ENCODE data around the gene SLC43A3.

SLC43A3 gene

DNA sequence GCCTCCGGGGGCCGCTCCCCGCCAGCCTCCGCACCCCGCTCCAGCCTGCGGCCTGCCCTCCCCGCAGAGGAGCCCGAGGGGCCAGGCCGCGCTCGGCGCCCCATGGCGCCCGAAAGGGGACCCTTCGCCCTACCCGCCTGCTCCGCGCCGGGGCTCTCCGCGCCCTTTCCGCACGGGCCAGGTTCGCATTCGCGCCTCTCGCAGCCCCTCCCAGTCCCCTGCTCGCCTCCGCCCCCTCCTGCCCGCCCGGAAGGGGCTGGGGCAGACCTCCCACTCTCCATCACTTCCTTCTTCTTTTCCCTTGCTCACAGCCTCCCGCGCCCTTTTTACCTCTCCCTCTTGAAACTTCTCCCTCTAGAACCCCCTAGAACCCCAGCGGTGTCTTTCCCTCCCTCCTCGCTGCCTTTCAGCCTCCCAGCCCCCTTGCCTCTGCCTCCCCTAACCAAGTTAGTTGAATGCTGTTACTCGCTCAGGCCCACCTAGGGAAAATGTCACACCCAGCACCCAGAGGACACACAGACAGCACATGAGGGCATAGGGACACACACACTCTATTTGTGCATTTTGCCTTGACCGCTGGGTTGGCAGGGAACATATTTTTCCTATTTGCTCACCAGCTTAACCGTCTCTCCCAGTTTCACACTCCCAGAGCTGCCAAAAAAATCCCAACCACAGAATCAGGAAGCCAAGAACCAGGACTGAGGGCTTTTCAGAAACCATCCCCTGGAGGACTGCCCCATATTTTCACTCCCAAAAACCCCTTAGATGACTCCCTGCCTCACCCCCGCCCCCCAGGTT is at the start of gene SLC43A3:
SLC43A3 (minus strand) TSS at position 193 of the 798 bp plus-strand sequence. CDS start 949 bp downstream, outside the sequence.
- DNase-seq, result peak; percentile 69

DNA sequence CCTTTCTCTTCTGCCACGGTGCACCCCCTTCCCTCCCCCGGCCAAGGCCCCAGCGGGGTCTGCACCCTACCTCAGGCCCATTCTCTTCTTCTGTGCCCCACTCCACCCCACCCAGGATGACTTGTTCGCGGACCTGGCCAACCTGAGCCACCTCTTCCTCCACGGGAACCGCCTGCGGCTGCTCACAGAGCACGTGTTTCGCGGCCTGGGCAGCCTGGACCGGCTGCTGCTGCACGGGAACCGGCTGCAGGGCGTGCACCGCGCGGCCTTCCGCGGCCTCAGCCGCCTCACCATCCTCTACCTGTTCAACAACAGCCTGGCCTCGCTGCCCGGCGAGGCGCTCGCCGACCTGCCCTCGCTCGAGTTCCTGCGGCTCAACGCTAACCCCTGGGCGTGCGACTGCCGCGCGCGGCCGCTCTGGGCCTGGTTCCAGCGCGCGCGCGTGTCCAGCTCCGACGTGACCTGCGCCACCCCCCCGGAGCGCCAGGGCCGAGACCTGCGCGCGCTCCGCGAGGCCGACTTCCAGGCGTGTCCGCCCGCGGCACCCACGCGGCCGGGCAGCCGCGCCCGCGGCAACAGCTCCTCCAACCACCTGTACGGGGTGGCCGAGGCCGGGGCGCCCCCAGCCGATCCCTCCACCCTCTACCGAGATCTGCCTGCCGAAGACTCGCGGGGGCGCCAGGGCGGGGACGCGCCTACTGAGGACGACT is 49.3 kb upstream of the SLC43A3 start:
- DNase-seq, result no peak

DNA sequence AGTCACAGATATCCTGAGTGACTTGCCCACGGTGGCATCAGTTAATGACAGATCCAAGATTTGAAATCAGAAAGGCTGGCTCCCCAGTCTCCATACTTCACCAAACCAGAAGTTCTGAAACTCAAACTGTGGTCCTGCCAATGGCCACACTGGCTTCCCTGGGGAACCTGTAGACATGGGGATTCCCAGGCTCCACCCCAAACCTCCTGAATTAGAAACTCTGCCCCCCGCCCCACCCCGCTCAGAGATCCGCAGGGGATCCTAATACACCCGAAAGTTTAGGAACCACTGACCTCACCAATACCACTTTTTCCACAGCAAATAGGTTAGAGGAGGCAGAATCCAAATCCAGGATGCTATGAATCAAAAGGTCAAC is 48.7 kb upstream of the SLC43A3 start:
- no peak for DNase-seq

DNA sequence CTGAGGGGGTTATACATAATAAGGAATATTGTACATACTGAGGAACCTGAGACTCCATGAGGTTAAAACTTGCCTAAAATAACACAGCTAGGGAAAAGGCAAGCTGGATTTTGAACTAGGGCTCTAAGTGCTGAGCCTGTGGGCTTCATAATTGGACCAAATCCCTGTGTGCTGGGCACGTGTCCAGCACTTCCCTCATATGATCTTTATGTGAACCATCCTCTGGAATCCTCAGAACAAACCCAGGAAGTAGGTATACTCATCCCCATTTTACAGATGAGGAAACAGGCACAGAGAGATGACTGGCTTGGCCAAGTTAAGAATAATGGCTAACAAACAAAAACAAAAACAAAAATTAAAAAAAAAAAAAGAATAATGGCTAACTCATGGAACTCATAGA is 48.3 kb upstream of the SLC43A3 start:
- no peak for DNase-seq

DNA sequence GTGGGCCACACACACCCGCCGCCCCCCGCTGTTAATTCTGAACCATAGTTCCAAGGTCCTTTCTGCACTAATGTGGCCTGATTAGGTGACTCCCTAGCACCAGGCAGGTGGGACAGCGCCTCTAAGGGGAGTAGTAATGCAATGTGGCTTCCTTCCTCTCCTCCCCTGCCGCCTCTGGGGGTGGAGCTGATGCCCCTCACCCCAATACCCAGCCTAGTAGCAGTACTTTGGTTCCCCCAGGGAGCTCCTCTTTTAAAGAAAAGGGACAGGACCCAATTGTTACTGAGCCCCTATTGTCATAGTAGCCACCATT is 47.8 kb upstream of the SLC43A3 start:
- DNase-seq, result no peak

DNA sequence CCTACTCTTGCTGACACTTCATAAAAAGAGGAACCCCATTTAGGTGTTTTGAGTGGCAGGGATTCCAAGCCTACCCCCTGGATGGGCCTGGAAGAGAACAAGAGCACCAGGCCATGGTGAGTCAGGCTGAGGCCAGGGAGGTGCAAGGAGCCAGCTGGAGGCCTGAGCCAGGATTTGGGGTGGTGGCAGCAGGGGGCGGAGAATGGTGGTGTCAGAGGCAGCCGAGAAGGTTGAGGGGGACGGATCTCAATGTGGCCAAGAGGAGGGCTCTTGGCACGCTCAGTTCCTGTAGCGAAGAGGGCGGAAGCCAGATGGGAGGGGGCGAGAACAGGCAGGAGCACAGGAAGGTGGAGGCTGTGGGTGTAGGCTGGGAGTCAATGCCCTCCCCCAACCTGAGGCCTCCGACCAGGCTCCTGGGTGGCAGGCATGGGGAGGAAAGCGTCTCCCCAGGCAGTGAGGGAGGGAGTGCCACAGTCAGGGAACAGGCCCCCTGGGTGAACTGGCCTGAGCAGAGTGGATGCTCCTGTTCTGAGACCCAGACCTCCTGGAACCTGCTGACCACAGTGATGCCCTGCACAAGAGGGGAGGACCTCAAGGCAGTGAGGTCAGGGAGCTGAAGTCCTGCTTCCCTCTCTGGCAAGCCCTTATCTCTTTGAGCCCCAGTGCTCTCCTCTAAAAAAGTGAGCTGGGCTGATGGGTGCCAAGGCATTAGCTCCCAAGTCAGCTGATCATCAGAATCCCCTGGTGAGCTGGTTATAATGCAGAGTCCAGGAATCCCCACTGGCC is 47.3 kb upstream of the SLC43A3 start:
- DNase-seq, result peak; percentile 25

DNA sequence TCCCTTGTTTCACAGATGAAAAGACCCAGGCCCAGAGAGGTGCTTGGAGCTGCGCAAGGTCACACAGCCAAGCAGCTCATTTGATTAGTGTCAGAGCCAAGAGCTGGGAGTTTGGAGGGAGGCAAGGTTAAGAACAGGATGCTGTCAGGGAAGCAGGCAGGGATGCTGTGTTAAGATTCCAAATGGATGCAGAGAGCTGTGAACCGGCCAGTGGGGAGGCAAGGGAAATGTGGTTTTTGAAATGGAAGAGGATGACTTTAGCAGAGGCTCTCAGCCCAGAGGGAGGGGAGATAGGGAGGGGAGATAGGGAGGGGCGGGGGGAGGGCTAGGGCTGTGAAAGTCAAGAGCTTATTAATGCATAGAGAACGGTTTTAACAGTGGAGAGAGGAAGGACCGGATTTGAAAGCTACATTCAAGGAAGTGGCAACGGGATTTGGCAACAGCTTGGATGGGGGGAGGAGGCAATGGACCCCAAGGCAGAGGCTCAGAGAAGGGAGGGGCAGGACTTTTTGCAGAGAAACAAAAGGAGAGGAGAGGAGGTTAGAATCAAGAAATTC is 46.4 kb upstream of the SLC43A3 start:
- DNase-seq, result no peak

DNA sequence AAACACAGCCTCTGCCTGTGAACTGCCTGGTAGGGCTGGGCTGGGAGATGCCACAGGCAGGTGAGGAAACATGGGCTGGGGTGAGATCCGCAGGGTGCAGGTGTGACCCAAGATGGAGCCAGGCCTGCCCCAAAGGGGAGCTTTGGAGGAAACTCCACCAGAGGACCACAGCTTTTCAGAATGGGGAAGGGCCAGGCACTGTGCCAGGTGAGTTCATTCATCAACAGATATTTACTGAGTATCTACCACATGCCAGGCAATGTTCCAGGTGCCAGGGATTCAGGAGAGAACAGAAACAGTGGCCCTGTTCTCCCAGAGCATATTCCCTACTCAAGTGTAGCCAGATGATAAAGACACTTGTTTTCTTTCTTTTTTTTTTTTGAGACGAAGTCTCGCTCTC is 44.6 kb upstream of the SLC43A3 start:
- DNase-seq, result no peak

DNA sequence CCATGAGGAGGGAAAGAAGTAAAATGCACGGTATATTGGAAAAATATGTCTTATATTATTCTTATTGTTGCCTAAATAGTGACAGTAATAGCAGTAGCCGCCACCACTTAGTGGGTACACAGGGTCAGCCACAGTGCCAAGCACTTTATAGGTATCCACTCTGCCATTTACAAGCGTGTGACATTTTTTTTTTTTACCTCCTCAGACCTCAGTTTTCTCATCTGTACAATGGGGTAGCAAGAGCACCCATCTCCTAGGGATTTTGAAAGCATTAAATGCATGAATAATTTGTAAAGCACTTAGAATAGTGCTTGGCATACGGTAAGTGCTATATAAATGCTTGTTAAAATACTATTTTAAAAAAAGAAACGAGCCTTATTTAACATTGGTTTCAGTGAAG is 42.3 kb upstream of the SLC43A3 start:
- no peak for DNase-seq

DNA sequence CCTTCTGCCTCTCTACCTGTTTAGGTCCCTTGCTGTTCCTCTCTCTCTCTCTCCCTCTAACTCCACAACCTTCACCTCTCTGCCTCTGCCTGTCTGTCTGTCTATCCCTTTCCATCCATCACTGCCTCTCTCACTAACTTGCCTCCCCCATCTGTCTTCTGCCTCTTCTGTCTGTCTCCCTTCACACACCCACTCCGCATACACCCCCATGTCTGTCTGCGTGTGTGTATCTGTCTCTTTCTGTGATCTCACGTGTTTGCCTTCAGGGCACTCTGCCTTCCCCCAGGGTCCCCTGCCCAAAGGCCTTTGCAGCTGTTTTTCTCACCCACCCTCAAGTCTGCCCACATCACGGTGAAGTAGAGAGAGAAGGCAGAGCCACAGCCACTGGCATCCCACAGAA is 41.4 kb upstream of the SLC43A3 start:
- DNase-seq, result no peak

DNA sequence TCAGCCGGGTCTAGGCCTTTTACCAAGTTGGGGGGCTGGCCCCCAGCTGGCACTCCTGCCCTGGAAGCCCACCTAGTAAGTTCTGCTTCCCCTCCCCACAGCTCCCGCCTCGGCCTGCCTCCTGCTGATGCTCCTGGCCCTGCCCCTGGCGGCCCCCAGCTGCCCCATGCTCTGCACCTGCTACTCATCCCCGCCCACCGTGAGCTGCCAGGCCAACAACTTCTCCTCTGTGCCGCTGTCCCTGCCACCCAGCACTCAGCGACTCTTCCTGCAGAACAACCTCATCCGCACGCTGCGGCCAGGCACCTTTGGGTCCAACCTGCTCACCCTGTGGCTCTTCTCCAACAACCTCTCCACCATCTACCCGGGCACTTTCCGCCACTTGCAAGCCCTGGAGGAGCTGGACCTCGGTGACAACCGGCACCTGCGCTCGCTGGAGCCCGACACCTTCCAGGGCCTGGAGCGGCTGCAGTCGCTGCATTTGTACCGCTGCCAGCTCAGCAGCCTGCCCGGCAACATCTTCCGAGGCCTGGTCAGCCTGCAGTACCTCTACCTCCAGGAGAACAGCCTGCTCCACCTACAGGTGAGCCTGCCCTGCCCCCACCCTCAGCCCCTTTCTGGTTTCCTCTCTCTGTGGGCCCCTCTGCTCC is 40.7 kb upstream of the SLC43A3 start:
- DNase-seq, result no peak

DNA sequence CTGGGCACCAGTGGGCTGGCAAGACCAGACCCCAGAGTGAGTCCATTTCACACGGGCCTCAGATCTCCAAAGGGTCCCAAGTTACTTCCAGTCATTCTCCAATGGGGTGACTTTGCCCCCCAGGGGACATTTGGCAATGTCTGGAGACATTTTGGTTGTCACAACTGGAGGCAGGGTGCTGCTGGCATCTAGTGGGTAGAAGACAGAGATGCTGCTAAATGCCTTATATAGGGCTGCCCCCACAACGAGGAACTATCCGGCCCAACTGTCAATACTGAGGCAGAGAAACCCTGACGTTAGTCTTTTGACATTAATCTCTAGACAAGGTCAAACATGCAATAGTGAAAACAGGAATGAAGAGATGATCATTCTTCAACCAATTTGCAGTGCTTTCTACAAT is 39.8 kb upstream of the SLC43A3 start:
- no peak for DNase-seq

DNA sequence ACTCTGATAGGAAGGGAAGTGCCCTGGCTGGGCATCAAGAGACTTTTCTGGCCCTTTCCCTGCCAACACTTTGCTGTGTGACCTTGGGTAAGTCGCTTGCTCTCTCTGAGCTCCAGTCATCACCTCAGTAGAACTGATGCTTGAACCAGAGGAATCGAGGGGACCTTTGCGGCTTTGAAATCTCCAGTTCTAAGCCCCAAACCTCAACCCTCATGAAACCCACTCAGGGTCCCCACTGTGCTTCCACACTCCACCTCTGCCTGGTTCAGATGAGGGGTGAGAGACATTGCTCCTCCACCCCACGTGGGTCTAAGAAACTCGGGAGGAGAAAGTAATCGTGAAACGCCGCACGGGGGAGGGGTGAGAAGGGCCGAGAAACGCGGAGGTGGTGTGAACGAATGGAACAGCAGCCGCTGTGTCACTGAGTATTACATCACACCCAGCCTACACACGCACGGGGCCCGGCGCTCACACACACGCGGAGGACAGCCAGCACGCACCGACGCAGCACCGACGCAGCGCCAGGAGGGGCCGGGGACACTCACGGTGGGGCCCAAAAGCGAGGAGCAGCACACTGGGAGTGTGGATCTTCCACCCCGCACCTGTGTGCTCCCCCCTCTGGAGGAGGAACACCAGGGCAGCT is 37.7 kb upstream of the SLC43A3 start:
- DNase-seq, result no peak

DNA sequence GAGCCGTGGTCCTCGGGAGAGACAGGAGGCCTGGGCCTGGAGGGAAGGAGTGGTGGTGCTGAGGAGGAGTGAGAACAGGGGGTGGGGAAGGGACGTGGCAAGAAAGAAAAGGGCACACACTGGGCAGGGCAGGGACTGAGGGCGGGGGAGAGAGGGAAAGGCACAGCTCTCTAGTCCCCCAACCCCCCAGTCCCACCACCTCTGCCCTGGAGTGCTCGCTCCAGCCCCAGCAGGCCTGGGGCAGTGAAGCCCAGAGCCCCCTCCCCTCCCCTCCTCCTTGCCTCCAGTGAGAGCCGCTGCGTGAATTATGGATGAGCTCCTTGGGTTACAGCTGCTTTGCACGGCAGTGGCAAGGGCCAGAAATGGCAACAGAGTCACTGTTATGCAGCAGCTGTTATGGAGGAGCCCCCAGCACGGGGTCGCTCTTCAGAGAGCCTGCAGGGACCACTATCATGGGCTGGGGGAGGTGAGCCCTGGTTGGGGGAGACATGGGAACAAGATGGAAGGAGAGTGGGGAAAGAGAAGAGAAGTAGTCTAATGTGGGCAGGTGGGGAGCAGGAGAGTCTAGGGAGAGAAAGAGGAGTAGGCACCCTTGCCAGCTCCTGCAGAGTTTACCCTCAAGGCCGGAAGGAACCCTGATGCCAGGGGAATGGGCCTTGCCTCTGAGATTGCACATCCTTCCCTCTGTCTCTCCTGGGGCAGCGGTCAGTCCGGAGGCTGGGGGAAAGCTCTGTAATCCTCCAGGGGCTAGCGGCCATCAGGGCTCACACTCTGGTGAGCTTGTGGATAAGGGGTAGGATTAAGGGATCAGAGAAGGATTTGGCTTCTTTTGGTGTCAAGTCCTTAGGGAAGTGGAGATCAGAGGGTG is 37.0 kb upstream of the SLC43A3 start:
- DNase-seq, result no peak

DNA sequence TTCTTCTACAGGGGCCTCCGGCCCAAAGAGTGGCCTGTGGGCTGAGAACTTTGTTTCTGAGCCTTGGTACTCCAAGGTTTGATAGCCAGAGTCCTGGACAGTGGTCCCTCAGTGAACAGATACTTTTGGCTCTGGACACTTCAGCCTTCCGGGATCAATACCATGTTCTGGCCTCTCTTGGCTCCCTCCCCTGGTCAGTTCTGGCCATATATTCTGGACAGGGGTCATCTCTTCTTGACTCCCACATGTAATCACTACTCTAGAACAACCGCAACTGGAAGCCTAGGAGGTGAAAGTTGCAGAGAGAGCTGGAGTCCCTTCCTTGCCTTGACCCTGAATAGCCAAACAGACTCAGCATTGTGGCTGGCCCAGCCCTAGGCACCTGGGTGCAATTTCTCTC is 35.7 kb upstream of the SLC43A3 start:
- DNase-seq, result no peak

DNA sequence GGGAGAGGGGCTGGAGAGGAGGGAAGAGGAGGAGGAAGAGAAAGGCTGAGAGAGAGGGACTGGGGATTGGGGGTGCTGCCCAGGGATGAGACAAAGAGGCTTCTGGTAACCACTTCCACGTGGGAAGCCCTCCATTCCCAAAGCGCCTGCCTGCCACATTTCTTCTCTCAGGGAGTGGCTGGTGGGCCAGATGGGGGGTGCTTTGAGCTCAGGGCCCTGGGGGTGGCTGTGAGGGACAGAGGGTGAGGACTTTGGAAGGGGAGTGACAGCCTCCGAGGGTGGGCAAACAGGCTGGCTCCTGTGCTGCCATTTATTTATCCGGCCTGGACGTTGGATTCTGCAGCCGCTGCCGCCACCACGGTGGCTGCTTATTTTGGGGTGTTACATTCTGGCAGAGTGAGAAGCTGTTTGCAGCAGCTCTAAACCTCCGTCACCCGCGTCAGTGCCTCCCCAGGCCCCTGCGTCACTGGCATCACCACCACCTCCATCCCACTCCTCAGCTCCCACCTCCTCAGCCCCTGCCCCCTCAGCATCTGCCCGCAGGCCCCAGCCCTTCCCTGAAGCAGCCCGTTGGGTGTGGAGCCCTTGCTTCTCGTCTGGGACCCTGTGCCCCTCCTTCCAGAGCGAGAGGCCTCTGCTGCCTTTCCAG is 35.0 kb upstream of the SLC43A3 start:
- no peak for DNase-seq

DNA sequence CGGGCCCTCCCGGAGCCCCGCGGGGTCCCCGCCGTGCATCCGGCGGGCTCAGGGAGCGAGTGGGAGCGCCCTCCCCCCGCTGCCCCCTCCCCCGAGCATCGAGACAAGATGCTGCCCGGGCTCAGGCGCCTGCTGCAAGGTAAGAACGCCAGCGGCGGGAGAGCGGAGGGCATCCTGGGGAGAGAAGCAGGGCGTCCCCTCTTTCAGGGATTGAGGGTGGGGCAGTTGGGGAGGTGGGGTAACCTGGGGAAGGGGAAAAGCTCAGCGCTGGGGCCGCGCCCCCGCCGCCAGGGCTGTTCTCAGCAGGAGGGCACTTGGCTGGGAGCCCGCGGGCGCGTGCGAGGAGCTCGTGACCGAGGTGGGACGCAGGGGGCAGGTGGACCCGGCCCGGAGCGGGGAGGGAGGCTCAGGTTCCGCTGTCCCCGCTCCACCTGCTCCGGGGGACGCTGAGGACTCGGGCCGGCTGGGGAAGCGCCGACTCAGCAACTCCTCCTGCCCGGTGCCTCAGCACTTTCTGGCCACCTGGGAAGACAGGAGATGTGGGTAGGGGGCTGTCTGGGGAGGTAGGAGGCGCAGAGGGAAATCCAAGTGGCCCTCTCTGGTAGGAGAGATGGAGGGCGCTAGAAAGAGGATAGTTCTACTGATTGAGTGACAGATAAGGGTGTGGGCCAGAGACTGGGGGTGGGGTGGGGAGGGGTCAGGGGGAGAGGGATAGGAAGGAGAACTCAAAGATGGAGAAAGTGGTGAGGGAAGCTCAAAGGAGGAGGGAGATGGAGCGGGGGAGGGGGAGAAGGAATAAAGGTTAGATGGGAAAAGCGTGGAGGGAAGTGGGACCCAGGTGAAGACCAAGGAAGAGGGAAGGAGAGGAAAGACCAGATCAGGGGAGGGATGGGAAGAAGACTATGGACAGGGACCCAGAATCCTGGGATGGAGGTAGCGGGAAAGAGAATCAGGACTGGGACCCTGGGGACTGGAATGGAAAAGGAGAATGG is 34.1 kb upstream of the SLC43A3 start:
- no peak for DNase-seq

DNA sequence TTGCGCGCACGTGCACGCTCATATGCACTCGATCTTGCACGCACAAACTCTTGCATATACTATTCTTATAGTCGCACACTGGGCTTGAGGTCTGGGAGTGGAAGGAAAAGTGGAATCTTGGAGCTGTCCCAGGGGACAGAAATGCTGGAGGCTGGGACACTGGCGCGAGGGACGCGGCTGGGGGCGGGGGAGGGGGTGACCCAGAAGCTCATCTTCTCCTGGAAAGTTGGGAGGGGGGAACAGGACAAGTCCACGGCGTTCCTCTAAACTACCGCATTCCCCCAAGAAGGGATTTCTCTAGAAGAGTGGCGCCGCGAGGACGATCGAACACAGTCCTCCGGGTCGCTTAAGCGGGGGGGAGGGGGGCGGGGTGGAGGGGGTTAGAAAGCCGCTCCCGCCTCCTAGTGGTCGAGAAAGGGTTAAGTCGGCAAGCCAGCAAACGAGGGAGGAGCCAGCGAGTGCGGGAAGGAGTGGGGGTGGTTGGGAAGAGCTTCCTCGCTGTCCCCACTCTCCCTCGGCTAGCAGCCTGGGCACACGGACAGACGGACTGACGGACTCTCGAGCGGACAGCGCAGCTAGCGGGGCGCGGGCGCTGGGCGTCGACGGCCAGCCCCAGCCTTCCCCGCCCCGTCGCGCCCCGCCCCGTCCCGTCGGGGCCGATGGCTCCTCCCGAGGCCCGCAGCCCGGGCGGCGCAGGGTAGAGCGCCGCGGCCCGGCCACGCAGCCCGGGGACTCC is 33.3 kb upstream of the SLC43A3 start, which contains the start of gene RTN4RL2:
RTN4RL2 (plus strand) TSS at position 507 of the 736 bp plus-strand sequence. CDS start 338 bp downstream, outside the sequence.
- no peak for DNase-seq

All from CD4-positive, alpha-beta T cell treated with Interferon gamma for 1 hour (primary cell).